ENCODE results near the gene PTPRN2. TPM values are rescaled to one million over a fixed set of nuclear protein-coding genes. Genes with fewer than 3 reads are reported as not detected.
A peak's percentile ranks its signal among the peaks of the same experiment; 100 is the strongest.
"Not testable (repeated sequence)": the region's sequence is repeated elsewhere in the genome, so short reads cannot be mapped to it uniquely, and the experiment has no call there.

The PTPRN2 gene
- total RNA-seq (100 to 1,000 TPM in 1 of 5 donors, 10 to 100 TPM in 4; 35.8 to 136 (median 66.3) TPM), polyA plus RNA-seq (10 to 100 TPM in 1 of 3 donors, 1 to 10 TPM in 2; 4.9 to 10.8 (median 9.0) TPM)
- long read RNA-seq, donor 1: 0 reads
- long read RNA-seq, donor 2: 0 reads
- long read RNA-seq, donor 3: 0 reads
- long read RNA-seq, donor 4: 0 reads
- long read RNA-seq, donor 5, partial matches to known transcripts: 18 of 18 reads
- long read RNA-seq, donor 5, other reads (novel, unspliced or antisense): 0 of 18 reads
- long read RNA-seq, donor 6, partial matches to known transcripts: 29 of 29 reads
- long read RNA-seq, donor 6, other reads (novel, unspliced or antisense): 0 of 29 reads
- long read RNA-seq, donor 7, partial matches to known transcripts: 10 of 10 reads
- long read RNA-seq, donor 7, other reads (novel, unspliced or antisense): 0 of 10 reads
- long read RNA-seq, donor 8, partial matches to known transcripts: 5 of 5 reads
- long read RNA-seq, donor 8, other reads (novel, unspliced or antisense): 0 of 5 reads
- long read RNA-seq, donor 9, partial matches to known transcripts: 11 of 11 reads
- long read RNA-seq, donor 9, other reads (novel, unspliced or antisense): 0 of 11 reads
- long read RNA-seq, donor 10, partial matches to known transcripts: 7 of 7 reads
- long read RNA-seq, donor 10, other reads (novel, unspliced or antisense): 0 of 7 reads

DNA sequence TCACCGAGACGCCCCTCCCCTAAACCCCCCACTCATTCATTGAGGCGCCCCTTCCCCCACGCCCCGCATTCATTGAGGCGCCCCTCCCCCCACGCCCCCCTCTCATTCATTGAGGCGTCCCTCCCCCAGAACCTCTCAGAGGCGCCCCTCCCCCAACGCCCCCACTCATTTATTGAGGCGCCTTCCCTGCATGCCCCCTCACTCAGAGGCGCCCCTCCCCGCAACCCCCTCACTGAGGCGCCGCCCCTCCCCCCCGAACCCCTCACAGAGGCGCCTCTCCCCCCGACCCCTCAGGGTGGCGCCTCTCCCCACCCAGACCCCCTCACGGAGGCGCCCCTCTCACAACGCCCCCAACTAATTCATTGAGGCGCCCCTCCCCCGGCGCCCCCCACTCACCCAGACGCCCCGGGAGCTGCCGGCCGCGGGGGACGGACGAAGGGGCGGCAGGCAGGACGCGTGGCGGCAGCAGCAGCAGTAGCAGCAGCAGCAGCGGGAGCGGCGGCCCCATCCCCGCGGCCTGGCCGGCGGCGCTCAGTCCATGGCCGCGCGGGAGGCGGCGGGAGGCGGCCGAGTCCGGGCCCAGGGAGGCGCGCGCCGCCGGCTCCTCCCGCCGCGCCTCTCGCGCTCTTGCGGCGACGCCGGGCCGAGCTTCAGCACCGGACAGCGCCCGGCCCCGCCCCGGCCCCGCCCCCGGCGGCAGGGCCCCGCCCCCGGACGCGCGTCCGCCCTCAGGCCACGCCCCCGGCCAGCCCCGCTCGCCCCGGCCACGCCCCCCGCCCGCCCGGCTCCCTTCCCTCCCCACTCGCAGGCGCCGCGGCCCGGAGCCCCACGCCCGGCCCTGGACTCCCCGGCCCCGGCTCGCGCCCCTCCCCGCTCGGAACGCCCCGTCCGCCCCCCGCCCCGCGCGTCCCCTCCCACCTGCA is at the start of gene PTPRN2:
PTPRN2 (minus strand) TSS at position 662 of the 923 bp plus-strand sequence.
- H3K27ac ChIP-seq: peak within 1 kb of the TSS; percentile 78 to 90 (median 83)
- intact Hi-C loops (cut with DNase I; ENCODE audit: low total_unique reads): no loop called here
- WGBS, 5 donors: 2 to 6% (median 3%) methylated on average over 9 to 109 of the region's 110 CpGs

DNA sequence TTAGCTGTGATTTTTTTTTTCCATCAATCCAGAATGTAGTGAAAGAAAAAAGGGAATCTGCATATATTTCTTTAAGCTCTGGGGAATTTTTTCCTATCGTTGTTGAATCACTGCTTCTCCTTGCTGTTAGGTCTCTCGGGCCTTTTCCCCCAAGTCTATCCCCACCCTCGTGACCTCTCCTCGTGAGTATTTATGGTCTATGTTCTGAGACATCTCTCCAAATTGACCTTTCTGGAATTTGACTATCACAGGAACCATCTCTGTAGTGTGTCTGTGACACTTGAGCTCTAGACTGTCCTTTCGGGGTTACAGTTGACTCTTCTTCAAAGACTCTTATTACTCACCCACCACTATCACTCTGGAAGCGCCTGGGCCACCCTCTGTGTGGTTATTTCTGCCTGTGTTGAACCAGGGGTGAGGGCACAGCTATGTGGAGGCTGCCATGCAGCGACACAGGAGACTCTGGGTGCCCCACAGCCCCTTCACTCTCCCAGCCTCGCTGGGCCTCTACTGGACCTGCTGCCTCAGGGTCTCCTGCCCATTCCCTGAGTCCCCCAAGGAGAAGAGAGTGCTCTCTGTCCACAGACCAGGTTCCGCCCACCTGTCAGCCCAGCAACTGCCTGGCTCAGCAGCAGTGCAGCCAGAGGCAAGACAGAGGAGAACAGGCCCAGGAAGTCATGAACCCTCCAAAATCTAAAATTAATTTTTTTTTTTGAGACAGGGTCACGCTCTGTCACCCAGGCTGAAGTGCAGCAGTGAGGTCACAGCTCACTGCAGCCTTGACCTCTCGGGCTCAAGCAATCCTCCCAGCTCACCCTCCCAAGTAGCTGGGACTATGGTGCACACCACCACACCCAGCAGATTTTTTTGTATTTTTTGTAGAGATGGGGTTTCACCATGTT is 45.7 kb upstream of the PTPRN2 start:
- peaks cover 0 to 29% (median 16%) of the 10 kb centered on the region in 4 donors for H3K36me3 ChIP-seq
- intact Hi-C loops (cut with DNase I; ENCODE audit: low total_unique reads): no loop called here
- no peaks in the 10 kb centered on the region for H3K27me3 ChIP-seq
- DNase-seq: no peak
- no peaks in the 10 kb centered on the region for H3K9me3 ChIP-seq
- no peak for TF ChIP-seq POLR2A (IDR thresholded peaks at IDR 0.05)
- TF ChIP-seq, protein P1, sequence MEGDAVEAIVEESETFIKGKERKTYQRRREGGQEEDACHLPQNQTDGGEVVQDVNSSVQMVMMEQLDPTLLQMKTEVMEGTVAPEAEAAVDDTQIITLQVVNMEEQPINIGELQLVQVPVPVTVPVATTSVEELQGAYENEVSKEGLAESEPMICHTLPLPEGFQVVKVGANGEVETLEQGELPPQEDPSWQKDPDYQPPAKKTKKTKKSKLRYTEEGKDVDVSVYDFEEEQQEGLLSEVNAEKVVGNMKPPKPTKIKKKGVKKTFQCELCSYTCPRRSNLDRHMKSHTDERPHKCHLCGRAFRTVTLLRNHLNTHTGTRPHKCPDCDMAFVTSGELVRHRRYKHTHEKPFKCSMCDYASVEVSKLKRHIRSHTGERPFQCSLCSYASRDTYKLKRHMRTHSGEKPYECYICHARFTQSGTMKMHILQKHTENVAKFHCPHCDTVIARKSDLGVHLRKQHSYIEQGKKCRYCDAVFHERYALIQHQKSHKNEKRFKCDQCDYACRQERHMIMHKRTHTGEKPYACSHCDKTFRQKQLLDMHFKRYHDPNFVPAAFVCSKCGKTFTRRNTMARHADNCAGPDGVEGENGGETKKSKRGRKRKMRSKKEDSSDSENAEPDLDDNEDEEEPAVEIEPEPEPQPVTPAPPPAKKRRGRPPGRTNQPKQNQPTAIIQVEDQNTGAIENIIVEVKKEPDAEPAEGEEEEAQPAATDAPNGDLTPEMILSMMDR (IDR thresholded peaks at IDR 0.05): no peak
- no peak for TF ChIP-seq EP300 (IDR thresholded peaks at IDR 0.05)
- TF ChIP-seq POLR2AphosphoS5 (IDR thresholded peaks at IDR 0.05): no peak
- 92 to 97% (median 96%) methylated on average over 11 of the region's 11 CpGs for WGBS, 5 donors
- no peaks in the 10 kb centered on the region for H3K4me1 ChIP-seq
- H3K4me3 ChIP-seq: no peak overlapping the region
- H3K27ac ChIP-seq: no peak overlapping the region

More for the DNA sequence above, at the start of gene PTPRN2:
- H3K27me3 ChIP-seq: peaks cover 0 to 67% (median 28%) of the 10 kb centered on the region in 3 donors
- H3K4me1 ChIP-seq: peaks cover 24 to 66% (median 45%) of the 10 kb centered on the region in 4 donors
- H3K4me3 ChIP-seq: peak within 1 kb of the TSS; percentile 49 to 64 (median 62)
- peak; percentile 77 to 89 for DNase-seq
- no peak for TF ChIP-seq POLR2AphosphoS5 (IDR thresholded peaks at IDR 0.05)
- TF ChIP-seq, protein P1 (IDR thresholded peaks at IDR 0.05): no peak
- TF ChIP-seq POLR2A (IDR thresholded peaks at IDR 0.05): no peak
- TF ChIP-seq EP300 (IDR thresholded peaks at IDR 0.05): no peak
- H3K9me3 ChIP-seq: no peaks in the 10 kb centered on the region
- no peaks in the 10 kb centered on the region for H3K36me3 ChIP-seq

DNA sequence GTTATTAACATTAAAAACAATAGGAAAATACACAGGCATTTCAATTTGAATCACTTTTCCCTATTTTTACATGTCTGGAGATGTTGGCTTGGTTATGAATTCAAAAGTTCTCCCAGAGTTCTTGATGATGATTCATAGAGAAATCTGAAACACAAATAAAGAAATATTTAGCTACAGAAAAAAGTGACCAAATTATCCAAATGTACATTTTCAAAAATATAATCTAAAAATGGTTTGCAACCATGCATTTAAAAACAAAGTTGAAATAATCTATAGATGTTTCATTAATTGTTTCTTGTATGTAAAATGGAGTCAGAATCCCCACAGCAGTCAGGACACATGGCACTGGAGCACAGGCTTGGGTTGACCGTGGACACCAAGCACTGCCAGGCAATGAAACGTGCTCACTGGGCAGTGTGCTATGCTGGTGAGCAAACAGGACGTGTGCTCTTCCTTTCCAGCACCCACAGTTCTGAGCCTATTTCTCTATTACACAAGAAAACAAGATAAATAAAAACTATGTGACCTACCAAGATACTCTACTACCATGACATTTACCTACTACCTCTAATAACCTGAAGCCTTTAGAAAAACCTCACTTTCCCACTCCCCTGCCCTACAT is 44.1 kb upstream of the PTPRN2 start:
- Histone ChIP-seq H3K4me1 (no peaks in the 10 kb centered on the region), H3K36me3 (peaks cover 0 to 23% (median 14%) of the 10 kb centered on the region in 4 donors), H3K9me3 (no peaks in the 10 kb centered on the region), H3K27ac (peak overlapping the region in 1 of 5 donors; percentile 5), H3K4me3 (no peak overlapping the region), H3K27me3 (no peaks in the 10 kb centered on the region)
- no peak for TF ChIP-seq EP300 (IDR thresholded peaks at IDR 0.05)
- TF ChIP-seq POLR2A (IDR thresholded peaks at IDR 0.05): no peak
- 66 to 80% (median 71%) methylated on average over 3 of the region's 3 CpGs for WGBS, 5 donors
- intact Hi-C loops (cut with DNase I; ENCODE audit: low total_unique reads): no loop called here
- DNase-seq: no peak

DNA sequence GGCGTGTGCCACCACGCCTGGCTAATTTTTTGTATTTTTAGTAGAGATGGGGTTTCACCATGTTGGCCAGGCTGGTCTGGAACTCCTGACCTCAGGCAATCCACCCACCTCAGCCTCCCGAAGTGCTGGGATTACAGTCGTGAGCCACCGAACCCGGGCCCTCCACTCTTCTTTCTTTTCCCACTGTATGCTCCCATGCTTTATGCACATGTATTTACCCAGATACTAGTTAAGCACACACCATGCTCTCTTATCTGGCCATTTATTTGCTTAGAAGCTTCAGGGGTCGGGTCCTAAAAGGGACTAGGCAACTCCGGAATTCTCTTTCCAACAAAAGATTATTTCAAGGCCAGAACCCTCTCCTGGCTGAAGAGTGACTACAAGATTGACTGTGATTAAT is 38.7 kb upstream of the PTPRN2 start:
- H3K4me1 ChIP-seq; H3K27ac ChIP-seq; H3K27me3 ChIP-seq; H3K4me3 ChIP-seq; DNase-seq; intact Hi-C loops (cut with DNase I; ENCODE audit: low total_unique reads); H3K9me3 ChIP-seq: not testable (repeated sequence)
- peaks cover 0 to 23% (median 14%) of the 10 kb centered on the region in 4 donors for H3K36me3 ChIP-seq
- WGBS, 5 donors: 86 to 95% (median 93%) methylated on average over 8 of the region's 8 CpGs
